ENCODE measurements around the gene SLC25A45. TPM values are rescaled to one million over a fixed set of nuclear protein-coding genes. Genes with fewer than 3 reads are reported as not detected.

The SLC25A45 gene
- total and polyA plus RNA-seq, 12 donors: 3.1 to 12.2 (median 8.3) TPM

- H3K36me3 ChIP-seq: peaks cover 0 to 75% (median 30%) of the 10 kb centered on the region in 9 donors
- TF ChIP-seq CTCF (IDR thresholded peaks at IDR 0.05): no peak
- DNase-seq: no peak
- H3K27ac ChIP-seq: peak overlapping the region in 9 of 10 donors; percentile 43 to 77 (median 64)
- H3K9me3 ChIP-seq: no peaks in the 10 kb centered on the region
- ATAC-seq: no peak
- peaks cover 7 to 38% (median 29%) of the 10 kb centered on the region in 9 donors for H3K4me1 ChIP-seq
- no peaks in the 10 kb centered on the region for H3K27me3 ChIP-seq
- 65 to 79% methylated on average over 5 of the region's 5 CpGs for WGBS, 2 donors
- H3K4me3 ChIP-seq: no peak overlapping the region
- intact Hi-C loops (cut with DNase I): loop anchor here in 2 of 10 donors (5.0 to 10.0 kb wide), 3 partner anchors 34 to 63 kb away; no protein-coding TSS in a partner anchor
Measured at GRCh38 chr11:65411681-65412070, 29.2 kb upstream of the SLC25A45 start.

- H3K4me3 ChIP-seq: no peak overlapping the region
- DNase-seq (no peak), ATAC-seq (peak in 2 of 8 donors; percentile 3 to 7)
- H3K36me3 ChIP-seq: peaks cover 0 to 80% (median 35%) of the 10 kb centered on the region in 9 donors
- no peak for TF ChIP-seq CTCF (IDR thresholded peaks at IDR 0.05)
- H3K4me1 ChIP-seq: peaks cover 4 to 32% (median 23%) of the 10 kb centered on the region in 9 donors
- H3K9me3 ChIP-seq: no peaks in the 10 kb centered on the region
- peak overlapping the region in 2 of 10 donors; percentile 61 to 74 for H3K27ac ChIP-seq
- intact Hi-C loops (cut with DNase I): loop anchor here in 2 of 10 donors (5.0 to 10.0 kb wide), 3 partner anchors 34 to 64 kb away; no protein-coding TSS in a partner anchor
- 89% methylated on average over 29 of the region's 29 CpGs for WGBS, 2 donors
- H3K27me3 ChIP-seq: no peaks in the 10 kb centered on the region
Measured at GRCh38 chr11:65410936-65411680, 28.7 kb upstream of the SLC25A45 start.

DNA sequence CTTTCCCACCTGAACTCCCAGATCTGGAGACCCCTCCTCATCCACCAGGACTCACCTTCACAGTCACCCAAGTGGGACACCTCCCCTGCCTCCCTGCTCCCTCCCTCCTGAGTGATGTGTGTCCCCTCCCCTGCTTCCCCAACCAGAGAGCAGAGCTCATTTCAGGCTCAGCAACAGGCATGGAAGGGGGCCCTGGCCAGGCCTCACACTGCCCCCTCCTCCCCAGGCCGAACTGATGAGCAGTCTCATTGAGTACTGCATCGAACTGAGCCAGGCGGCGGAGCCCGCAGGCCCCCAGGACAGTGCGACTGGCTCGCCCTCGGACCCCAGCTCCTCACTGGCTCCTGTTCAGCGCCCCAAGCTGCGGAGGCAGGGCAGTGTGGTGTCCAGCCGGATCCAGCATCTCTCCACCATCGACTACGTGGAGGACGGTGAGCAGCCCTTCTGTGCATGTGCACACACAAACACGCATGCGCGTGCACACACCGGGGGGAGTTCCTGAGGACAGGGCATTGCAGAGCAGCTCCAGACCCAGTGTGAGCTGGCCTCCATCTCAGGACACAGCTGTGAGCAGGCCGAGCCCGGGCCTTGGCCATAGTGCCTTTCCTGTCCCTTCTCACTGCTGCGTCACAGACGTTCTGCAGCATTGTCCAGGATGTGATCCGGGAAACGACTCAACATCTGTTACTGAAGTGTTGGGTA lies 22.3 kb upstream of the SLC25A45 start:
- Histone ChIP-seq H3K9me3 (no peaks in the 10 kb centered on the region), H3K27ac (peak overlapping the region; percentile 56 to 85 (median 78)), H3K4me3 (no peak overlapping the region), H3K27me3 (no peaks in the 10 kb centered on the region), H3K36me3 (peaks cover 0 to 95% (median 56%) of the 10 kb centered on the region in 9 donors), H3K4me1 (peaks cover 6 to 25% (median 16%) of the 10 kb centered on the region in 9 donors)
- WGBS, 2 donors: 76 to 81% methylated on average over 24 of the region's 24 CpGs
- intact Hi-C loops (cut with DNase I): no loop called here
- TF ChIP-seq CTCF (IDR thresholded peaks at IDR 0.05): no peak
- peak; percentile 56 to 92 (median 82) for ATAC-seq
- DNase-seq: peak in 1 of 2 donors; percentile 55

DNA sequence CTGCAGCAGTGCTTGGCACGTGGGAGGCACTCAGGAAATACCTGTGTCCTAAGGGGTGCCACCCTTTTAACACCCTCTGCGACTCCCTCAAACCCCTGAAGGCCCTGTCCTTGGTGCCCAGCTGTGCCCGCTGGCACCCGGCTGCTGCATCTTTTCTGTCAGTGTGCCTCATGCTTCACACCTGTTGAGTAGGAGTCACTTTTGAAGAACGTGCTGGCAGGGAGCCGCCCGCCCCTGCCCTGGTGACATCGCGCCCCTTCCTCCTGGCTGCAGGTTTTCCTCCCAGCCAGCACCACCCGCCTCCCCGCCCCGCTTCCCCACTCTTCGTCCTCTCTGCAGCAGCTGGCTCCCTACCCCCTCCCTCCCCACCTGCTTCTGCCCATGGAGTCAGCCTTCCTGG lies 21.8 kb upstream of the SLC25A45 start:
- peak overlapping the region; percentile 59 to 85 (median 78) for H3K27ac ChIP-seq
- no peak for DNase-seq
- peaks cover 6 to 25% (median 16%) of the 10 kb centered on the region in 9 donors for H3K4me1 ChIP-seq
- intact Hi-C loops (cut with DNase I): no loop called here
- H3K36me3 ChIP-seq: peaks cover 0 to 95% (median 58%) of the 10 kb centered on the region in 9 donors
- H3K4me3 ChIP-seq: no peak overlapping the region
- H3K27me3 ChIP-seq: no peaks in the 10 kb centered on the region
- ATAC-seq: no peak
- TF ChIP-seq CTCF (IDR thresholded peaks at IDR 0.05): no peak
- WGBS, 2 donors: 72 to 83% methylated on average over 13 of the region's 13 CpGs
- H3K9me3 ChIP-seq: no peaks in the 10 kb centered on the region

Data from heart right ventricle (tissue), 16 donors.